ENCODE results near the gene SEC14L5.

SEC14L5 gene

DNA sequence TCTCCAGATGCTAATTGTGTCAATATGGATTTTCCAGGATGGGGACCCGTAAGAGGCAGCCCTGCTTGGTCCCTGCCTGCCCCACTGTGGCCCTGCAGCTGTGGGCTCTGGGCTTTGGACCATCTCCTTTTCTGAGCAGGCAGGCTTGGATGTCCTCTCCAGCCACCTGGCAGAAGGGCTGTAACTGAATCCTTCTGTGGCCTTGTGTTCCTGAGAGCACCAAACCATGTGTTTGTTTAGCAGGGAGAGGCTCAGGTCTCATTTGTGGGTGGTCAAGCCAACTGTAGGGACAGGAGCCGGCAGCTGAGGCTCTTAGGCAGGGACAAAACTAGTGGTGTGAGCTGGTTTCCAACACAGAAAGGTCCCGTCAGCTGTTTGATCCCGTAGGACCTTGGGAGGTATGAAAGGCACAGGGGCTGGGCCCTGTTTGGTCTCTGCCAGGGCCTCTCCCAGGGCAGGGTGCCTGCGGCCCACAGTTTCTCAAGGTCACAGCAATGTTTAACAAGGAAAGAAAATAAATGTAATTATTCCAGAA, 18.5 kb downstream of the SEC14L5 start:
- no peaks in the 10 kb centered on the region for H3K9me3 ChIP-seq (ENCODE audit: insufficient read depth, low read depth, low read length)
- no peaks in the 10 kb centered on the region for H3K36me3 ChIP-seq (ENCODE audit: insufficient read depth, low read length)
- no peak overlapping the region for H3K27ac ChIP-seq (ENCODE audit: low read depth, low read length)
- no peak overlapping the region for H3K9ac ChIP-seq (ENCODE audit: low read depth, low read length)
- H3K4me3 ChIP-seq (ENCODE audit: low read length): no peak overlapping the region
- H3K4me1 ChIP-seq (ENCODE audit: insufficient read depth, low read length): no peaks in the 10 kb centered on the region
- no peaks in the 10 kb centered on the region for H3K27me3 ChIP-seq (ENCODE audit: insufficient read depth, low read length)
- 86% methylated on average over 5 of the region's 5 CpGs for WGBS

- H3K9me3 ChIP-seq (ENCODE audit: insufficient read depth, low read depth, low read length): no peaks in the 10 kb centered on the region
- no peaks in the 10 kb centered on the region for H3K4me1 ChIP-seq (ENCODE audit: insufficient read depth, low read length)
- no peaks in the 10 kb centered on the region for H3K27me3 ChIP-seq (ENCODE audit: insufficient read depth, low read length)
- H3K4me3 ChIP-seq (ENCODE audit: low read length): no peak overlapping the region
- H3K36me3 ChIP-seq (ENCODE audit: insufficient read depth, low read length): no peaks in the 10 kb centered on the region
- H3K9ac ChIP-seq (ENCODE audit: low read depth, low read length): no peak overlapping the region
- no peak overlapping the region for H3K27ac ChIP-seq (ENCODE audit: low read depth, low read length)
- 92% methylated on average over 7 of the region's 7 CpGs for WGBS
These were observed 21.0 kb downstream of the SEC14L5 start for GRCh38 chr16:4979164-4979563.

GRCh38 chr16:4979736-4980660, 21.9 kb downstream of the SEC14L5 start:
- WGBS: 88% methylated on average over 25 of the region's 25 CpGs
- no peaks in the 10 kb centered on the region for H3K27me3 ChIP-seq (ENCODE audit: insufficient read depth, low read length)
- H3K4me1 ChIP-seq (ENCODE audit: insufficient read depth, low read length): no peaks in the 10 kb centered on the region
- no peaks in the 10 kb centered on the region for H3K9me3 ChIP-seq (ENCODE audit: insufficient read depth, low read depth, low read length)
- no peaks in the 10 kb centered on the region for H3K36me3 ChIP-seq (ENCODE audit: insufficient read depth, low read length)
- H3K9ac ChIP-seq (ENCODE audit: low read depth, low read length): no peak overlapping the region
- H3K27ac ChIP-seq (ENCODE audit: low read depth, low read length): no peak overlapping the region
- no peak overlapping the region for H3K4me3 ChIP-seq (ENCODE audit: low read length)

- Histone ChIP-seq H3K27me3 (ENCODE audit: insufficient read depth, low read length) (no peaks in the 10 kb centered on the region), H3K4me1 (ENCODE audit: insufficient read depth, low read length) (no peaks in the 10 kb centered on the region), H3K4me3 (ENCODE audit: low read length) (no peak overlapping the region)
These were observed 22.6 kb downstream of the SEC14L5 start for GRCh38 chr16:4980691-4981090.

GRCh38 chr16:4981473-4981872, 23.3 kb downstream of the SEC14L5 start:
- Histone ChIP-seq H3K9ac (ENCODE audit: low read depth, low read length) (no peak overlapping the region), H3K36me3 (ENCODE audit: insufficient read depth, low read length) (no peaks in the 10 kb centered on the region), H3K27ac (ENCODE audit: low read depth, low read length) (no peak overlapping the region), H3K9me3 (ENCODE audit: insufficient read depth, low read depth, low read length) (no peaks in the 10 kb centered on the region), H3K4me1 (ENCODE audit: insufficient read depth, low read length) (no peaks in the 10 kb centered on the region), H3K4me3 (ENCODE audit: low read length) (no peak overlapping the region), H3K27me3 (ENCODE audit: insufficient read depth, low read length) (peaks cover 7% of the 10 kb centered on the region)
- WGBS: 89% methylated on average over 7 of the region's 7 CpGs

More at GRCh38 chr16:4980691-4981090, 22.6 kb downstream of the SEC14L5 start:
- Histone ChIP-seq H3K9me3 (ENCODE audit: insufficient read depth, low read depth, low read length) (no peaks in the 10 kb centered on the region), H3K36me3 (ENCODE audit: insufficient read depth, low read length) (no peaks in the 10 kb centered on the region), H3K27ac (ENCODE audit: low read depth, low read length) (no peak overlapping the region), H3K9ac (ENCODE audit: low read depth, low read length) (no peak overlapping the region)
- WGBS: 91% methylated on average over 10 of the region's 10 CpGs

DNA sequence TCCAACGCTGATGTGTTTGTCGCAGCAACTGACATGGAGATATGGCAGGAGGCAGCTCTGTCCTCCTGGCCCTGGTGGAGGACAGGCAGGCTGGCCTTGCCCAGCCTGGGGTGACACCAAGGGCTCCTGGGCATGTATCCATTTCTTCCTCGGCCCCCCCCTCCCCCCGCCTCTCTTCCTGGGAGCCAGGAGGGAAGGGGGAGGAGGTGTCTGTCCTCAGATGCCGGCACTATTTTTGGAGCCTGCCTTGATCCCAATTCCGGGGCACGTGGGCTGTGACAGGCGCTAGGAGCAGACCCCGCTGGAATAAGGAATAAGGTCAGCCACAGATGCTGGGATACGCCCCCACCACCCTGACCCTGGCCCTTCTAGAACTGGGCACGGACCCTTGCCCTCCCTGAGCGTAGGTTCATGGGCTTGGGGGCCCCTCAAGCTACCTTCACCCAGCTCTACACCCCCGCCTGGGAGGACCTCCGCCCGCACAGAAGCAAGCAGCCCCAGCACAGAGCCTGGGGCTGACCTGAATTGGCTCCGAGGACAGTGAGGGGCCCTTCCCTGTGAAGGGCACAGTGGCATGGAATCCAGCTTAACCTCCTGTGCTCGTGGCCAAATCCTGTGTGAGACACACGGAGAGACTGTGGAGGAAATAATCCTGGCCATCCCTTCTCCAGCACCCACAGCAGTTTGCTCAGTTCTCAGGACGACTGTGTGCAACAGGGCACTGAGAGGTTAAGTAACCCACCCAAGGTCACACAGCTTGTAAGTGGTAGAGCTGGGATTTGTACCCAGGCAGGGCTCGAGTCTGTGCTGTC, 24.1 kb downstream of the SEC14L5 start:
- H3K9me3 ChIP-seq (ENCODE audit: insufficient read depth, low read depth, low read length): no peaks in the 10 kb centered on the region
- H3K27me3 ChIP-seq (ENCODE audit: insufficient read depth, low read length): peaks cover 14% of the 10 kb centered on the region
- no peaks in the 10 kb centered on the region for H3K36me3 ChIP-seq (ENCODE audit: insufficient read depth, low read length)
- WGBS: 79% methylated on average over 18 of the region's 20 CpGs
- peak overlapping the region; percentile 13; the same call in 1 of the 2 replicates for H3K9ac ChIP-seq (ENCODE audit: low read depth, low read length)
- H3K4me1 ChIP-seq (ENCODE audit: insufficient read depth, low read length): no peaks in the 10 kb centered on the region
- no peak overlapping the region for H3K27ac ChIP-seq (ENCODE audit: low read depth, low read length)
- H3K4me3 ChIP-seq (ENCODE audit: low read length): no peak overlapping the region

GRCh38 chr16:4984174-4984990, 26.3 kb downstream of the SEC14L5 start:
- H3K27ac ChIP-seq (ENCODE audit: low read depth, low read length): no peak overlapping the region
- no peaks in the 10 kb centered on the region for H3K36me3 ChIP-seq (ENCODE audit: insufficient read depth, low read length)
- no peak overlapping the region for H3K9ac ChIP-seq (ENCODE audit: low read depth, low read length)
- H3K9me3 ChIP-seq (ENCODE audit: insufficient read depth, low read depth, low read length): no peaks in the 10 kb centered on the region
- peaks cover 33% of the 10 kb centered on the region for H3K27me3 ChIP-seq (ENCODE audit: insufficient read depth, low read length)
- WGBS: 82% methylated on average over 2 of the region's 5 CpGs
- H3K4me1 ChIP-seq (ENCODE audit: insufficient read depth, low read length): no peaks in the 10 kb centered on the region
- no peak overlapping the region for H3K4me3 ChIP-seq (ENCODE audit: low read length)

- Histone ChIP-seq H3K36me3 (ENCODE audit: insufficient read depth, low read length) (no peaks in the 10 kb centered on the region), H3K9ac (ENCODE audit: low read depth, low read length) (peak overlapping the region; percentile 57), H3K9me3 (ENCODE audit: insufficient read depth, low read depth, low read length) (no peaks in the 10 kb centered on the region), H3K27ac (ENCODE audit: low read depth, low read length) (no peak overlapping the region), H3K4me1 (ENCODE audit: insufficient read depth, low read length) (no peaks in the 10 kb centered on the region), H3K27me3 (ENCODE audit: insufficient read depth, low read length) (peaks cover 33% of the 10 kb centered on the region), H3K4me3 (ENCODE audit: low read length) (peak overlapping the region; percentile 39)
- WGBS: 8% methylated on average over 10 of the region's 10 CpGs
These were observed 29.1 kb downstream of the SEC14L5 start for GRCh38 chr16:4987250-4987579.

GRCh38 chr16:4987580-4988374, 29.6 kb downstream of the SEC14L5 start:
- Histone ChIP-seq H3K4me1 (ENCODE audit: insufficient read depth, low read length) (no peaks in the 10 kb centered on the region), H3K27ac (ENCODE audit: low read depth, low read length) (no peak overlapping the region), H3K9me3 (ENCODE audit: insufficient read depth, low read depth, low read length) (no peaks in the 10 kb centered on the region), H3K4me3 (ENCODE audit: low read length) (peak overlapping the region; percentile 39), H3K9ac (ENCODE audit: low read depth, low read length) (peak overlapping the region; percentile 57), H3K36me3 (ENCODE audit: insufficient read depth, low read length) (no peaks in the 10 kb centered on the region), H3K27me3 (ENCODE audit: insufficient read depth, low read length) (peaks cover 33% of the 10 kb centered on the region)
- 18% methylated on average over 60 of the region's 60 CpGs for WGBS

DNA sequence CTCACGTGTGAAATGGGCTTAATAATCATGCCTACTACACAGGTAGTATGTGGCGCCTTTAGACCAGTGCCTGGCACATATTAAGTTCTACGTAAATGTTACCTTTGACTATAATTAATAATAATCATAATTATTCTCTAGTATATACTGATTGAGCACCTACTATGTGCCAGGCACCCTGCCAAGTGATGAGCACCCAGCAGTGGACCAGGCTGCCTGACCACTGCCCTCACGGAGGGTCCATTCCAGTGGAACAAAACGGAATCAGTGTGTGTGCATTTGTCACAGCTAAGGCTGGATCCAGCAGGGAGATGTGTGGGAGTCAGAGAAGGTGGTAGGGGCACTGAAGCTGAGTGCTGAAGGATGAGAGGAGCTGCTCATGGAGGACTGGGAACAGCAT, 30.5 kb downstream of the SEC14L5 start:
- Histone ChIP-seq H3K36me3 (ENCODE audit: insufficient read depth, low read length) (no peaks in the 10 kb centered on the region), H3K4me1 (ENCODE audit: insufficient read depth, low read length) (no peaks in the 10 kb centered on the region), H3K9ac (ENCODE audit: low read depth, low read length) (no peak overlapping the region), H3K4me3 (ENCODE audit: low read length) (no peak overlapping the region), H3K27me3 (ENCODE audit: insufficient read depth, low read length) (peaks cover 33% of the 10 kb centered on the region), H3K9me3 (ENCODE audit: insufficient read depth, low read depth, low read length) (no peaks in the 10 kb centered on the region), H3K27ac (ENCODE audit: low read depth, low read length) (no peak overlapping the region)
- 90% methylated on average over 4 of the region's 5 CpGs for WGBS

All from HUES64 (cell line).